GM19395 (cell line): ENCODE data around the gene CENPU.

Experiments used
- ATAC-seq: cut with Tn5 transposase; IDR thresholded peaks from one replicate; pipeline ENCODE4 v1.9.1; 2021; ENCODE audit warnings: mild to moderate bottlenecking, moderate library complexity; ENCODE audit not compliant: unreplicated experiment

The CENPU gene

DNA sequence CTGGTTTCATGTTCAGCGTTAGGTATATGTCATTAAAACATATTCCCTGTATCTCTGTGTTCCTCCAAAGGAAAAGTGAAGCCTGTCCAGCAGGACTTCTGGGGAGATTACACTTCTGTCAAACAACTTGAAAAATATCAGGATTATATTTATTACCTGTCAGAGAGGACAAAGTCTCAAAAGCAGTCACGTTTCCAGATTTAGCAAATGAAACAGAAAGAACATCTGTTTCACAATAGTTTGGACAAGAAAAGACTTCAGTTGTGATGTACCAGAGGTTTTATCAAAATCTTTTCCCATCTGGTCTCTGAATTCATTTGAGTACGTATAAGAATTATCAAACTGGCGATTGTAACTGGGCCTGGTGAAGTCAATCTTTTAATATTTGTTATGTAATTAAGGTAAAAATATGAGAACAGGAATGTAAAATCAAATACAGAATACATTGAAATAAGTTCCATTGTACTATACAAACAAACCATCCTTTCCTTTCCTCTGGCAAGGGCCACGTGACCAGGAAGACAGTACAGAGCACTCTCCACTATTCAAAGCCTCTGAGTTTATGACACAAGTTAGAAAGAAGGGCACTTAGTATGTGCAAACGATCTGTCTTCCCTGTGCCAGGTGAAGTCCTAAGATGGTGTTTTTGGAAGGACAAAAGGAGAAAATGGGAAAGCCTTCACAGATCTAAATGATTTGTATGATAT, 87.8 kb downstream of the CENPU start:
- no peak for ATAC-seq

DNA sequence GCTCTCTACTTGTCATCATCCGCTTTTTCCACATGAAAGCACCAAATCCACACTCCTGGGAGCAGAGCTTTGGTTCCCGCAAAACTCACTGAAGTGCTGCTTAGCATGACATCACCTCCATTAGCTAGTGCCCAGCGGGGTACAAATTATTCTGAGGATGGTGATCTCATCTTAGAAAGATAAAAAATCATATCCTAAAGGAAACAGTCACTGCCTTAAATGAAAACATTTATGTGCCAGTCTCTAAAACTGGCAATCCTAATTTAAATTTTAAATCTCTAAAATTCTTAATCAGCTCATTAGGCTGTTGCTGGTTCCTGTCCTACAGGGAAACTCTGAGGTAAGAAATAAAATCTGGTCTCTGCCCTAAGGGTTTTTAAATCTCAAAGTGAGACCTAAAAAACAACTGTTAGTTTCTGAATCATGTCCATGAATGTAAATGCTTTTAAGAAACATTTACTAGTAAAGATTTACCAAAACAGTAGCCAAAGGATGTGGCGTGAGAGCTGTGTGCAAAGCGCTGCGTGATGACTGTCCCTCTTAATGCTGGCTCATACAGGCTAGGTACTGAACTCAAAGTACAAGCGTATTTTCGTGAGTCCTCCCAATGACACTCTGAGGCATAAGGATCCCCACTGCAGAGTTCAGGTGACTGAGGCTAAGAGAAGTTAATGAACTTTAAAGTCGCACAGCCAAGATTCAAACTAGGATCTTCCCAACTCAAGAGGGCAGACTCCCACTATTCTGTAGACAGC, 89.2 kb downstream of the CENPU start:
- no peak for ATAC-seq
